ENCODE measurements around the gene FKBP1C. TPM values are rescaled to one million over a fixed set of nuclear protein-coding genes. Genes with fewer than 3 reads are reported as not detected.
"Not testable (repeated sequence)": the region's sequence is repeated elsewhere in the genome, so short reads cannot be mapped to it uniquely, and the experiment has no call there.

Gene FKBP1C
- polyA plus RNA-seq, 1 donor (not counting 4 experiments of a cell fraction or from before 2014, with no cell fraction given), result 4.6 TPM

- dilution Hi-C loops (cut with MboI; ENCODE audit: extremely low pct_ligation_motif_present, low sequenced_read_pairs), result no loop called here
- no peak for FAIRE-seq
- TF ChIP-seq EZH2 (IDR thresholded peaks at IDR 0.05; ENCODE audit: low read length), result no peak
- TF ChIP-seq CTCF (optimal IDR thresholded peaks at IDR 0.05 in 1 of 3, IDR thresholded peaks at IDR 0.05 in 1 of 3, conservative IDR thresholded peaks at IDR 0.05 in 1 of 3; ENCODE audit: extremely low read depth in 1 of 3, insufficient read depth in 2 of 3, low read length in 3 of 3), result no peak
Observed at GRCh38 chr6:63224179-63224578, 12.9 kb downstream of the FKBP1C start.

GRCh38 chr6:63225987-63226386 is 14.7 kb downstream of the FKBP1C start:
- H3K27me3 ChIP-seq (ENCODE audit: control insufficient read depth, extremely low read depth, insufficient read depth, low read length); FAIRE-seq; H2AFZ ChIP-seq (ENCODE audit: control insufficient read depth, low read length); H3K36me3 ChIP-seq (ENCODE audit: control insufficient read depth in 2 of 2, extremely low read depth in 1 of 2, insufficient read depth in 2 of 2, low read length in 2 of 2); H3K4me3 ChIP-seq (ENCODE audit: control insufficient read depth in 2 of 3, extremely low read depth in 1 of 3, insufficient read depth in 2 of 3, low read depth in 1 of 3, low read length in 3 of 3); dilution Hi-C loops (cut with MboI; ENCODE audit: extremely low pct_ligation_motif_present, low sequenced_read_pairs); DNase-seq (ENCODE audit: low read depth, low spot score); H3K27ac ChIP-seq (ENCODE audit: control insufficient read depth, insufficient read depth, low read length); H3K79me2 ChIP-seq (ENCODE audit: control insufficient read depth, insufficient read depth, low read length); H4K20me1 ChIP-seq (ENCODE audit: control insufficient read depth, extremely low read depth, insufficient read depth, low read length); H3K9me1 ChIP-seq (ENCODE audit: control insufficient read depth, extremely low read depth, insufficient read depth, low read length); H3K4me1 ChIP-seq (ENCODE audit: control insufficient read depth, extremely low read depth, insufficient read depth, low read length); H3K9ac ChIP-seq (ENCODE audit: control insufficient read depth, extremely low read depth, insufficient read depth, low read length); H3K4me2 ChIP-seq (ENCODE audit: control insufficient read depth, extremely low read depth, insufficient read depth, low read depth, low read length); H3K9me3 ChIP-seq (ENCODE audit: control insufficient read depth, low read depth, low read length): not testable (repeated sequence)

More at GRCh38 chr6:63224179-63224578, 12.9 kb downstream of the FKBP1C start:
- Histone ChIP-seq H3K4me2 (ENCODE audit: control insufficient read depth, extremely low read depth, insufficient read depth, low read depth, low read length) (no peak overlapping the region), H3K4me1 (ENCODE audit: control insufficient read depth, extremely low read depth, insufficient read depth, low read length) (no peaks in the 10 kb centered on the region), H3K9me1 (ENCODE audit: control insufficient read depth, extremely low read depth, insufficient read depth, low read length) (no peaks in the 10 kb centered on the region), H3K4me3 (ENCODE audit: control insufficient read depth in 2 of 3, extremely low read depth in 1 of 3, insufficient read depth in 2 of 3, low read depth in 1 of 3, low read length in 3 of 3) (no peak overlapping the region), H3K36me3 (ENCODE audit: control insufficient read depth in 2 of 2, extremely low read depth in 1 of 2, insufficient read depth in 2 of 2, low read length in 2 of 2) (no peaks in the 10 kb centered on the region), H2AFZ (ENCODE audit: control insufficient read depth, low read length) (no peak overlapping the region), H3K9ac (ENCODE audit: control insufficient read depth, extremely low read depth, insufficient read depth, low read length) (no peak overlapping the region), H3K27ac (ENCODE audit: control insufficient read depth, insufficient read depth, low read length) (no peak overlapping the region), H4K20me1 (ENCODE audit: control insufficient read depth, extremely low read depth, insufficient read depth, low read length) (no peaks in the 10 kb centered on the region), H3K79me2 (ENCODE audit: control insufficient read depth, insufficient read depth, low read length) (no peaks in the 10 kb centered on the region), H3K9me3 (ENCODE audit: control insufficient read depth, low read depth, low read length) (no peaks in the 10 kb centered on the region), H3K27me3 (ENCODE audit: control insufficient read depth, extremely low read depth, insufficient read depth, low read length) (no peaks in the 10 kb centered on the region)
- DNase-seq (ENCODE audit: low read depth, low spot score), result no peak

- dilution Hi-C loops (cut with MboI; ENCODE audit: extremely low pct_ligation_motif_present, low sequenced_read_pairs); H3K9me3 ChIP-seq (ENCODE audit: control insufficient read depth, low read depth, low read length); H4K20me1 ChIP-seq (ENCODE audit: control insufficient read depth, extremely low read depth, insufficient read depth, low read length); H3K9me1 ChIP-seq (ENCODE audit: control insufficient read depth, extremely low read depth, insufficient read depth, low read length); DNase-seq (ENCODE audit: low read depth, low spot score); H3K4me2 ChIP-seq (ENCODE audit: control insufficient read depth, extremely low read depth, insufficient read depth, low read depth, low read length); H2AFZ ChIP-seq (ENCODE audit: control insufficient read depth, low read length); H3K4me1 ChIP-seq (ENCODE audit: control insufficient read depth, extremely low read depth, insufficient read depth, low read length); H3K79me2 ChIP-seq (ENCODE audit: control insufficient read depth, insufficient read depth, low read length); H3K36me3 ChIP-seq (ENCODE audit: control insufficient read depth in 2 of 2, extremely low read depth in 1 of 2, insufficient read depth in 2 of 2, low read length in 2 of 2); H3K4me3 ChIP-seq (ENCODE audit: control insufficient read depth in 2 of 3, extremely low read depth in 1 of 3, insufficient read depth in 2 of 3, low read depth in 1 of 3, low read length in 3 of 3); H3K27ac ChIP-seq (ENCODE audit: control insufficient read depth, insufficient read depth, low read length); FAIRE-seq; H3K9ac ChIP-seq (ENCODE audit: control insufficient read depth, extremely low read depth, insufficient read depth, low read length); H3K27me3 ChIP-seq (ENCODE audit: control insufficient read depth, extremely low read depth, insufficient read depth, low read length): not testable (repeated sequence)
Observed at GRCh38 chr6:63227928-63228894, 16.9 kb downstream of the FKBP1C start.

GRCh38 chr6:63230027-63230426 is 18.8 kb downstream of the FKBP1C start:
- H3K9me1 ChIP-seq (ENCODE audit: control insufficient read depth, extremely low read depth, insufficient read depth, low read length); H3K36me3 ChIP-seq (ENCODE audit: control insufficient read depth in 2 of 2, extremely low read depth in 1 of 2, insufficient read depth in 2 of 2, low read length in 2 of 2); DNase-seq (ENCODE audit: low read depth, low spot score); H3K9me3 ChIP-seq (ENCODE audit: control insufficient read depth, low read depth, low read length); H3K27ac ChIP-seq (ENCODE audit: control insufficient read depth, insufficient read depth, low read length); dilution Hi-C loops (cut with MboI; ENCODE audit: extremely low pct_ligation_motif_present, low sequenced_read_pairs); H3K4me1 ChIP-seq (ENCODE audit: control insufficient read depth, extremely low read depth, insufficient read depth, low read length); H2AFZ ChIP-seq (ENCODE audit: control insufficient read depth, low read length); H3K27me3 ChIP-seq (ENCODE audit: control insufficient read depth, extremely low read depth, insufficient read depth, low read length); H4K20me1 ChIP-seq (ENCODE audit: control insufficient read depth, extremely low read depth, insufficient read depth, low read length); H3K4me3 ChIP-seq (ENCODE audit: control insufficient read depth in 2 of 3, extremely low read depth in 1 of 3, insufficient read depth in 2 of 3, low read depth in 1 of 3, low read length in 3 of 3); H3K9ac ChIP-seq (ENCODE audit: control insufficient read depth, extremely low read depth, insufficient read depth, low read length); FAIRE-seq; H3K79me2 ChIP-seq (ENCODE audit: control insufficient read depth, insufficient read depth, low read length); H3K4me2 ChIP-seq (ENCODE audit: control insufficient read depth, extremely low read depth, insufficient read depth, low read depth, low read length): not testable (repeated sequence)

All from keratinocyte (primary cell).